K562 (cell line): ENCODE measurements around the gene PPP6R1.

ENCODE experiments used
- BMI1 ChIP-seq: fragments of 150-350 bp; IDR thresholded peaks from 2 replicates; pipeline ENCODE4 v1.6.1; 2014; ENCODE audit warnings: low read length
- GTF2F1 ChIP-seq: IDR thresholded peaks from 2 replicates; pipeline ENCODE4 v1.6.1; 2011; ENCODE audit warnings: low read depth, low read length, improper control_type of control experiment
- MTA1 ChIP-seq: fragments of 450-650 bp; IDR thresholded peaks from 2 replicates; pipeline ENCODE4 v1.6.1; 2017; ENCODE audit warnings: borderline replicate concordance
- MXI1 ChIP-seq: IDR thresholded peaks from 2 replicates; pipeline ENCODE4 v1.6.1; 2011; ENCODE audit warnings: low read depth, mild to moderate bottlenecking, improper control_type of control experiment, low read length
- POLR2A ChIP-seq: fragments of 450-650 bp; conservative IDR thresholded peaks from 2 replicates; pipeline ENCODE4 v1.6.1; 2016
- SREBF1 ChIP-seq: fragments of 150-350 bp; IDR thresholded peaks from 2 replicates; pipeline ENCODE4 v1.6.1; 2014; ENCODE audit warnings: antibody characterized with exemption, low read depth, low read length, borderline replicate concordance
- TAF15 ChIP-seq: fragments of 200-400 bp; formaldehyde crosslinking; IDR thresholded peaks from 2 replicates; pipeline ENCODE4 v1.6.1; 2017; ENCODE audit warnings: mild to moderate bottlenecking, low read depth, low read length, moderate library complexity
- TCF7L2 ChIP-seq: fragments of 150-350 bp; IDR thresholded peaks from 2 replicates; pipeline ENCODE4 v1.6.1; 2016; ENCODE audit warnings: low read depth, mild to moderate bottlenecking, low read length, moderate library complexity
- ZNF232 ChIP-seq: sonication (generic); formaldehyde crosslinking; IDR thresholded peaks from 2 replicates; pipeline ENCODE4 v1.8.0; 2022; ENCODE audit warnings: mild to moderate bottlenecking, missing genetic modification reagents
- ZZZ3 ChIP-seq: fragments of 450-650 bp; IDR thresholded peaks from 2 replicates; pipeline ENCODE4 v1.6.1; 2016; ENCODE audit warnings: antibody characterized with exemption, mild to moderate bottlenecking, moderate library complexity
- TF ChIP-seq, protein P1 (sequence below): fragments of 250-450 bp; sonication (Bioruptor Pico); IDR thresholded peaks from 2 replicates; pipeline ENCODE4 v1.8.0; 2021; ENCODE audit warnings: moderate library complexity, mild to moderate bottlenecking, inconsistent platforms
- TF ChIP-seq, protein P2 (sequence below), 3 experiments: IDR thresholded peaks in 2 of 3; conservative IDR thresholded peaks in 1 of 3; 2 replicates each; pipeline ENCODE4 v1.5.1; 2011 to 2012; ENCODE audit warnings: low read length in 3 of 3, mild to moderate bottlenecking in 3 of 3, control low read depth in 2 of 3, improper control_type of control experiment in 1 of 3, inconsistent platforms in 1 of 3, low read depth in 1 of 3, mixed read lengths in 1 of 3, moderate library complexity in 1 of 3; ENCODE audit not compliant: insufficient read depth in 2 of 3
- TF ChIP-seq, protein P3 (sequence below): fragments of 250-450 bp; sonication (Bioruptor Pico); IDR thresholded peaks from 2 replicates; pipeline ENCODE4 v1.5.1; 2021; ENCODE audit warnings: mild to moderate bottlenecking

DNA sequence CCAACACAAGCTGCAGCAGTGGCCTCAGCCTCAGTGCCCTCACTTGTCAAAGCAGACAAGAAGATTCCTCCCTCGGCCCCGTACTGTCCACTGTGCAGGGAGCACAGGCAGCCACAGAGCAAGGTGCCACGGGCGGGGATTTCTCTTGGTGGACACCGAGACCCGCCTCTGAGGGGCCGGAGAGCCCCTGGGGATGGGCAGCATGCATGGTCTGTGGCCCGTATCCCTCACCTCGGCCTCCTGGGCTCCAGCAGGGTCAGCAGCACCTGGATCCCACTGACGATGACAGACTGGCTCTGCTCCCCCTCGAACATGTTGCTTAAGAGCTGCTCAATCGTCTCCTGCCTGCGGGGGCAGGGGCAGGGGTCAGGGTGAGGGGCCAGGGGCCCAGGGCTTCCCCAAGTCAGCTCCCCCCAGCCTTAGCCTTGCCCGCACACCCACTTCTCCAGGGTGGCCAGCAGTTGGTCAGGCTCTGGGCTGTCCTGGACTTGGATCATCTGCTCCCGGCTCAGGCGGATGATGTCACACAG lies 16.8 kb downstream of the PPP6R1 start:
- TF ChIP-seq POLR2A (no peak), MTA1 (no peak), TCF7L2 (no peak), MXI1 (no peak), BMI1 (no peak), SREBF1 (no peak), ZZZ3 (no peak), TAF15 (no peak), GTF2F1 (no peak), ZNF232 (CRISPR knock-in tag) (no peak)
- TF ChIP-seq, protein P1, sequence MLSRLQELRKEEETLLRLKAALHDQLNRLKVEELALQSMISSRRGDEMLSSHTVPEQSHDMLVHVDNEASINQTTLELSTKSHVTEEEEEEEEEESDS (CRISPR knock-in tag): no peak
- TF ChIP-seq, protein P2, sequence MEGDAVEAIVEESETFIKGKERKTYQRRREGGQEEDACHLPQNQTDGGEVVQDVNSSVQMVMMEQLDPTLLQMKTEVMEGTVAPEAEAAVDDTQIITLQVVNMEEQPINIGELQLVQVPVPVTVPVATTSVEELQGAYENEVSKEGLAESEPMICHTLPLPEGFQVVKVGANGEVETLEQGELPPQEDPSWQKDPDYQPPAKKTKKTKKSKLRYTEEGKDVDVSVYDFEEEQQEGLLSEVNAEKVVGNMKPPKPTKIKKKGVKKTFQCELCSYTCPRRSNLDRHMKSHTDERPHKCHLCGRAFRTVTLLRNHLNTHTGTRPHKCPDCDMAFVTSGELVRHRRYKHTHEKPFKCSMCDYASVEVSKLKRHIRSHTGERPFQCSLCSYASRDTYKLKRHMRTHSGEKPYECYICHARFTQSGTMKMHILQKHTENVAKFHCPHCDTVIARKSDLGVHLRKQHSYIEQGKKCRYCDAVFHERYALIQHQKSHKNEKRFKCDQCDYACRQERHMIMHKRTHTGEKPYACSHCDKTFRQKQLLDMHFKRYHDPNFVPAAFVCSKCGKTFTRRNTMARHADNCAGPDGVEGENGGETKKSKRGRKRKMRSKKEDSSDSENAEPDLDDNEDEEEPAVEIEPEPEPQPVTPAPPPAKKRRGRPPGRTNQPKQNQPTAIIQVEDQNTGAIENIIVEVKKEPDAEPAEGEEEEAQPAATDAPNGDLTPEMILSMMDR (IDR thresholded peaks at IDR 0.05 in 2 of 3, conservative IDR thresholded peaks at IDR 0.05 in 1 of 3; ENCODE audit: insufficient read depth in 2 of 3, low read depth in 1 of 3, low read length in 3 of 3): no peak
- TF ChIP-seq, protein P3, sequence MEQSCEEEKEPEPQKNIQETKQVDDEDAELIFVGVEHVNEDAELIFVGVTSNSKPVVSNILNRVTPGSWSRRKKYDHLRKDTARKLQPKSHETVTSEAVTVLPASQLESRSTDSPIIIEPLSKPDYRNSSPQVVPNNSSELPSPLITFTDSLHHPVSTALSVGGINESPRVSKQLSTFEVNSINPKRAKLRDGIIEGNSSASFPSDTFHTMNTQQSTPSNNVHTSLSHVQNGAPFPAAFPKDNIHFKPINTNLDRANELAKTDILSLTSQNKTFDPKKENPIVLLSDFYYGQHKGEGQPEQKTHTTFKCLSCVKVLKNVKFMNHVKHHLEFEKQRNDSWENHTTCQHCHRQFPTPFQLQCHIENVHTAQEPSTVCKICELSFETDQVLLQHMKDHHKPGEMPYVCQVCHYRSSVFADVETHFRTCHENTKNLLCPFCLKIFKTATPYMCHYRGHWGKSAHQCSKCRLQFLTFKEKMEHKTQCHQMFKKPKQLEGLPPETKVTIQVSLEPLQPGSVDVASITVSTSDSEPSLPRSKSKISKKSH: no peak
